GM21526 (cell line): Measurements from ENCODE around the gene MATK.
"Not testable (repeated sequence)": the region's sequence is repeated elsewhere in the genome, so short reads cannot be mapped to it uniquely, and the experiment has no call there.

ENCODE experiments used
- ATAC-seq: cut with Tn5 transposase; IDR thresholded peaks from one replicate; pipeline ENCODE4 v1.9.1; 2021; ENCODE audit warnings: moderate library complexity; ENCODE audit not compliant: unreplicated experiment, low FRiP score

The MATK gene

GRCh38 chr19:3773814-3774515, 12.2 kb downstream of the MATK start:
- no peak for ATAC-seq

DNA sequence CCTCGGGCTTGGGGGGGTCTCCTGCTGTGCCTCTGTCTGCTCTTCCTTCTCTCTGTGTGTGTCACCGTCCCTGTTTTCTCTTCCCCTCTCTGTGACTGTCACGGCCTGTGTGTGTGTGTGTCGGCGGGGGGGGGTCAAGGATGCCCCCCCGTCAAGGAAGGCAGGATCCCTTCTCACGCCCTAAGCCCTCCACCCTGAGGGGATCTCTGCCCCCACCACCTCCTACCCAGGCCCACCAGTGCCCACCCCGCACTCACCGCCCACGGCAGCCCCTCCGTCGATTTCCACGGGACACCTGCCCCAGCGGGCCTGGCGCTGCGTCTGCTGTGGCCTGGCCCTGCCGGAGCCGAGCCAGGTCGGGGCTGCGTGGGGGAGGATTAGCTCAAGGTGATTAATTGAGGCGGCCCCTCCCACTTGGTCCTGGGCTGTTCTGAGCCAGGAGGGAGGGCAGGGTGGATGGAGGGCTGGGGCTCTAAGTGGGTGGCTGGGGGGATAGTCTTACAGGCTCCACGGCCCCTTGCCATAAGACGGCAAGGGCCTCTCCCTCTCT, 14.2 kb downstream of the MATK start, which contains the start of gene RAX2:
Gene RAX2, minus strand, starts transcription at position 323 of the 550 bp plus-strand sequence. CDS start 486 bp downstream, outside the sequence.
- ATAC-seq: no peak

DNA sequence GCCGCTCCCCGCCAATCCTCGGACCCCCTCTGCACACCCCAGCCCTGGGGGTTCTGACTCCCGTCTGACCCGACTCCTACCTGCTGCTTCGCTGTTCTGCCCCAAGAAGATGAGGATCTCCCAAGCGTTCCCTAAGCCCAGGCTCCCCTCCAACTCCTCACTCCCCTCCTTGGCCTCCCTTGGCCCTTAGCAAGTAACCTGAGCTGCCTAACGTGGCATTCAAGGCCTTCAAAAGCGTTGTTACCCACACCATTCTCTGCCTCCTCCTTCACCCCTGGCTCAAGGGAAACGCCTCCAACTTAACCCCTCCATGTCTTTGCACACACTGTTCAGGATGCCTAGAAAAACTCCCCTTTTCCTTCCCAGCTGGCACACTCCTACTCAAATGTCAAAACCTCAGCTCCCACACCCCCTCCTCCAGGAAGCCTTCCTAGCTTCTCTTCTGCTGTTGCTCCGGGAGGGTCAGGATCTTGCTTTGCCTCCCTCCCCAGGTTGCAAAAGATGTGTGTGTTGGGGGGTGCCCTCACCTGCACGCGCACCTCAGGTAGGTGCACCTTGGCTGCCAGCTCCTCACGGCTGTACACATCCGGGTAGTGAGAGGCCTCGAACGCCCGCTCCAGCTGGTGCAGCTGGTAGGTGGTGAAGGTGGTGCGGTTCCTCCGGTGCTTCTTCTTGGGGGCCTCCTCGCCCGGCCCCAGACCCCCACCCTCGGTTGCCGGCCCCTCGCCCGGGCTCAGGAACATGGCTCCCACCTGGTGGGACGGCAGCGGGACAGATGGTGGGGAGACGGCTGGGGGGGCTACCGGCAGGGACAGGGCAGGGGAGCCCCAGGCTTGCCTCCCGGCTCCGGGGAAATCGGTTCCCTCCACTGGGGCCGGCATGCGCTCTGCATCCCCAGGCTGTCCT, 14.9 kb downstream of the MATK start:
- ATAC-seq: no peak

GRCh38 chr19:3770136-3770999, 15.8 kb downstream of the MATK start:
- no peak for ATAC-seq

DNA sequence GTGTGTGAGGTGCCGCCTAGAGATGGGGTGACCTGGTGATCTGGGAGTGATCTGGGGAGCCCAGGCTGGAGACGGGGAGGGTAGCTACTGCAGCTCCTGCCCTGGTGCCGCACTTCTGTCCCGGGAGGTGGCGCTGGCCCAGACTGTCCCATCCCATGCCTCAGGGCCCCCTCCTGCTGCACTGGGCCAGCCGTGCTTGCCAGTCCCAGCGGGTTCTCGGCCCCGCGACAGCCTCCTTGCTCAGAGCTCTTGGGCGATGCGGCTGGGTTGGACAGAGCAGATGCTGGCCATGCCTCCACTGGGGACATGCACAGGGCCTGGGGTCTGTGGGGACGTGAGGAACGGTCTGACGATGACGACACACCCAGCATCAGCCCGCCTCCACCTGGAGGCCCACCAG, 16.7 kb downstream of the MATK start:
- ATAC-seq: no peak

- no peak for ATAC-seq
Observed at GRCh38 chr19:3768748-3769099, 17.5 kb downstream of the MATK start.

DNA sequence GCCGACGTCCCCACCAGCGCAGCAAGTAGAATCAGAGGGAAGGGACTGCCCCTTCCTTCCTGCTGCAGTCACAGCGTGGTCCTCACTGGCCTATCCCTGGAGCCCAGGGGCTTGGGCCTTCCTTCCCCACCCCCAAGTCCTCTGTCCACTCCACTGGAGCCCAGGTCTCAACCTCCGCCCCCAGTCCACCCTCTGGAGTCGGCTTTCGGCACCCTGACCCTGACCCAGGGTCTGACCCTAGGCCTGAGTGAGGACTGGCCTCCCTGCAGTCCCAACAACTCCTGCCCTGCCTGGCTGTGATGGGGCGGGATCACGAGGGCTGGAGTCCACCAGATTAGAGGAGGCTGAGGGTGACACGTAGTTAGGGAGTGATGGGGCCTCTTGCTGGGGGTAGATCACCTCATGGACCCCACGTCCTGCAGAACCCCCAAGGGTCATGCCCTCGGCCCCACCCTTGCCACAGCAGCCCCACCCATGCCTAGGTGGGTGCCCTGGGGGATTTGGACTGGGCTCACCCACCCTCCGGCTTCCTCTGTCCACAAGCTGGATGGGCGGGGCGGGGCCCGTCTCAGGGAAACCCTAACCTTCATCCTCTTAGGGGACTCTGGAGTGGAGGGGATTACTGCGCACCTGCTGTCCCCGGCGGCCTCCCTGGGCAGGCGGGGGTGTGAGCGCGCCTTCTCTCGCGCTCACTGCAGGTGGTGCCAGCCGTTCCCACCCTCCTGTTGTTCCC, 18.0 kb downstream of the MATK start:
- ATAC-seq: no peak

DNA sequence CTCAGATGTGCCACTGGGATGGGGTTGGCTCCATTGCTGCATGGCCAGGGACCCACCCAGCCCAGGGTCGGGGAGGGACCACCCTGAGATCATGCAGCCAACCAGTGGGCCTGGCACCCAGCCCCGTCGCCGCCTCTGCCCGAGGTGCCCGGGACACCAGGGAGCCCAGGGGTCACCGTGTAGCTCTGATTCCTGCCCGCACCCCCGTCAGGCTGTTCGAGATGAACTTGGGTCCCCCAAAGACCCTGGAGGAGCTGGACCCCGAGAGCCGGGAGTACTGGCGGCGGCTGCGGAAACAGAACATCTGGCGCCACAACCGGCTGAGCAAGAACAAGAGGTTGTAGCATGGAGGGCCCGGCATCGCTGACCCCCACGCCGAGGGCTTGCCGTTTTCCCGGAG, 19.1 kb downstream of the MATK start:
- no peak for ATAC-seq

DNA sequence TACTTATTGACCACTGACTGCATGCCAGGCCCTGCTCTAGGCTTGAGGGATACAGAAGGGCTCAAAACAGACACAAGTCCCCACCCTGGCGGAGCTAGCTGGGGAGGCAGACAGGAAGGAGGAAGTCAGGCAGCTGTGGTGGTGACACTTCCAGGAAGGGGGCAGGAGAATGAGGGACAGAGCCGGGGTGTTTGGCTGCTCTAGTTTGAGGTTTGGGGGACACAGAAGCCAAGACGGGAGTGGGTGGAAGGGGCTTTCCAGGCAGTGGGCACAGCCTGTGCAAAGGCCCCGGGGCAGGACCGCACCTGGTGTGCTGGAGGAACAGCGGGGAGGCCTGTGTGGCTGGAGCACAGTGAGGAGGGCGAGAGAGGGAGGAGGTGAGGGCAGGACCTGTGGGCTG, 19.7 kb downstream of the MATK start:
- no peak for ATAC-seq

GRCh38 chr19:3765757-3766156, 20.4 kb downstream of the MATK start:
- not testable (repeated sequence) for ATAC-seq

DNA sequence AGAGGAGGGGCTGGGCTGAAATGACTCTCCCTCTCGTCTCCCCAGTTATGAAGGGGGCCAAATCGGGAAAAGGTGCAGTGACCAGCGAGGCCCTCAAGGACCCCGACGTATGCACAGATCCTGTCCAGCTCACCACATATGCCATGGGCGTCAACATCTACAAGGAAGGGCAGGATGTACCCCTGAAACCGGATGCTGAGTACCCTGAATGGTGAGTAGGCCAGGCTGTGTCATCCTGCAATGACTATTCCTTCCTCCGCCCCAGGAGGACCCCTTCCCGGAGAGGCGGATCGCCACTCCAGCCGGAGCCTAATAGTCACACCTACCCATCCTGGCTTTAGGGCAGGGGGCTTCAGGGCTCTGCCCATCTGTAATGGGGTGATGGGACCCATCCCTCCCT, 21.1 kb downstream of the MATK start:
- ATAC-seq: no peak

DNA sequence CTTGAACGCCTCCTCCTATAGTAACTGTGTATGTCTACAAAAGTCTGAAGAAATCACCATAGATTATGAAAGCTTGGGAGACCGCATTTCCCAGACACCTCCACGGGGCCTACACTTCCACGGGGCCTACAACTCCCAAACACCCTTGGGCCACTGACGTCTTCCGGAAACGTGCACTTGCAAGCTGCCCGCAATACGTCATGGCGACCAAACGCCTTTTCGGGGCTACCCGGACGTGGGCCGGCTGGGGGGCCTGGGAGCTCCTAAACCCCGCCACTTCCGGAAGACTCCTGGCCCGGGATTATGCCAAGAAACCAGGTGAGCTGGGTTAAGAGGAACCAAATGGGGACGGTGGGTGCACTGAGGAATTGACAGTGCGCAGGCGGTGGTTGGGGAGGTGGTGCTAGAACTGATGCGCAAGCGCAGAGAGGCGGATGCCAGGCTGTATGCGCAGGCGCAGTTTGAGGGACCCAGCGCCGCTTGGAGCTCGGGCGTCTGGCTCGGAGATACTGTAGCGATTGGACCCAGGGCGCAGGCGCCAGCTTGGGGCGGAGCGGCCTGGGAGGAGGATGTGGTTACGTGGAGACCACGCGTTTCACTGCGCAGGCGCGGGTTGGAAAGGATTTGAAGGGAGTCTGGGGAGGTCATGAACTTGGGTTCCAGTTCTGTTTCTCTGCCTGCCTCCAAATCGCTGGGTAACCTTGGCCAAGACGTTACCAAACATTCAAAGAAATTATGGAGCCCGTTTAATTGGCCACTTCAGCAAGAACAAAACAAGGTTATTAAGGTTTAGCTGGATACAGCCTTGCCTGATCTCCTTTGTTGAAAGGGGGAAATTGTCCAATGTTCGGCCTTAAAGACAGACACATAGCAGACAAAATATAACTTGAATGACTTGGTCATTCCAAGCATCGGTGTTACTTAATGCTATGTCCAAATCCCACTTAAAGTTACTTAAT, 23.4 kb downstream of the MATK start, which contains the start of gene MRPL54:
Gene MRPL54, plus strand, starts transcription at position 182 of the 959 bp plus-strand sequence. Its CDS starts 19 bp downstream, at position 201.
- ATAC-seq: peak; percentile 60

GRCh38 chr19:3762130-3762473, 24.1 kb downstream of the MATK start:
- no peak for ATAC-seq

DNA sequence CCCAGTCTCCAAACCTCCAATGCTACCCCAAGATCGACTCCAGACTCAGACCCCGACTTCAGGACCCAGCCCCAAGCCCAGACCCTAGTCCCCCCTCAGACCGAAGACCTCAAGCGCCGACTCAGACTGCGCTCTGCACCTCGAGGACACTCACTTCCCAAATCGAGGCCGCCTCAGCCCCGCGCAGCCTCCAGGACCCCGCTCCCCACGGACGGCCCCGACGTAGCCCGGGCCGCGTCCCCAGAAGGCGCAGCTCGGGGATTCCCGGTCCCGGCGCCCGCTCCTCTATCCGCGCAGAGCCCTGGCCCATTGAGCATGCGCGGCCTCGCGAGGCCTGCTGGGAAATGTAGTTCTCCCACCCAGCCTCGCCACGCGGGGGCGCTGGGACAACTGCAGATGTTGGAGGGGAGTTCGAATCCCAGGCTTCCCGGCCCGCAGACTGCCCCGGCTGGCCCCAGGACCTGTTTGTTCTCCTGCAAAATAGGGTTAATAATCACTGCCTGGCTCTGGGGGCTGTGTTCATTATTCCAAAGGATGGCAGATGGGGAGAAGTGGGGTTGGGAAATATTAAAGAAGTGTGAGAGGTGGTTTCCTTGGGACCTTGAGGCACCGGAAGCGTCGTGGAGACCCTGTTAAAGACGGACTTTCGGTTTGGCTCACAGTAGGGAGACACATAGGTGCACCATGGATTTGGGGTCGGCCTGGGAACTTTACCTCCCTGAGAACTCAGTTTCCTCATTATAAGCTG, 24.6 kb downstream of the MATK start, which contains the start of gene APBA3:
Gene APBA3, minus strand, starts transcription at position 311 of the 748 bp plus-strand sequence. CDS start 1,428 bp downstream, outside the sequence.
- ATAC-seq: peak; percentile 44

- no peak for ATAC-seq
Observed at GRCh38 chr19:3760871-3761361, 25.3 kb downstream of the MATK start.

GRCh38 chr19:3759482-3760254, 26.5 kb downstream of the MATK start:
- no peak for ATAC-seq

- ATAC-seq: not testable (repeated sequence)
Observed at GRCh38 chr19:3758297-3758696, 27.9 kb downstream of the MATK start.
